Measurements from ENCODE around the gene USP12.

- TF ChIP-seq CTCF (conservative IDR thresholded peaks at IDR 0.05; ENCODE audit: low read length) (no peak), EZH2phosphoT487 (IDR thresholded peaks at IDR 0.05; ENCODE audit: borderline replicate concordance) (no peak)
Measured at GRCh38 chr13:27026396-27026795, 145.2 kb downstream of the USP12 start.

All from Loucy (cell line).